HG03095 (cell line): ENCODE results near the gene NUP133.
"Not testable (repeated sequence)": the region's sequence is repeated elsewhere in the genome, so short reads cannot be mapped to it uniquely, and the experiment has no call there.

Source experiments
- ATAC-seq: cut with Tn5 transposase; IDR thresholded peaks from one replicate; pipeline ENCODE4 v1.9.1; 2021; ENCODE audit warnings: moderate library complexity; ENCODE audit not compliant: unreplicated experiment

Gene NUP133

GRCh38 chr1:229420765-229421164, 87.4 kb downstream of the NUP133 start:
- ATAC-seq = no peak

GRCh38 chr1:229420224-229420623, 87.9 kb downstream of the NUP133 start:
- no peak for ATAC-seq

GRCh38 chr1:229418586-229418985, 89.6 kb downstream of the NUP133 start:
- ATAC-seq = not testable (repeated sequence)

- not testable (repeated sequence) for ATAC-seq
Measured at GRCh38 chr1:229412810-229413209, 95.3 kb downstream of the NUP133 start.

GRCh38 chr1:229412056-229412455, 96.1 kb downstream of the NUP133 start:
- ATAC-seq = no peak

GRCh38 chr1:229411434-229412055, 96.6 kb downstream of the NUP133 start:
- ATAC-seq = no peak

GRCh38 chr1:229410692-229411433, 97.3 kb downstream of the NUP133 start:
- no peak for ATAC-seq

GRCh38 chr1:229410370-229410691, 97.8 kb downstream of the NUP133 start:
- ATAC-seq = no peak

- no peak for ATAC-seq
Measured at GRCh38 chr1:229409616-229410369, 98.3 kb downstream of the NUP133 start.

GRCh38 chr1:229408458-229409037, 99.6 kb downstream of the NUP133 start:
- no peak for ATAC-seq

- no peak for ATAC-seq
Measured at GRCh38 chr1:229407206-229408026, 100.7 kb downstream of the NUP133 start.

- no peak for ATAC-seq
Measured at GRCh38 chr1:229406798-229407197, 101.3 kb downstream of the NUP133 start.

- ATAC-seq = no peak
Measured at GRCh38 chr1:229403573-229403972, 104.6 kb downstream of the NUP133 start.

GRCh38 chr1:229402993-229403392, 105.1 kb downstream of the NUP133 start:
- ATAC-seq = no peak

- not testable (repeated sequence) for ATAC-seq
Measured at GRCh38 chr1:229402329-229402728, 105.8 kb downstream of the NUP133 start.

GRCh38 chr1:229397762-229398161, 110.4 kb downstream of the NUP133 start:
- no peak for ATAC-seq

- no peak for ATAC-seq
Measured at GRCh38 chr1:229396585-229397206, 111.4 kb downstream of the NUP133 start.

- not testable (repeated sequence) for ATAC-seq
Measured at GRCh38 chr1:229394517-229394916, 113.6 kb downstream of the NUP133 start.

- ATAC-seq = no peak
Measured at GRCh38 chr1:229392936-229393335, 115.2 kb downstream of the NUP133 start.
